GM21515 (cell line): ENCODE data around the gene TP63.

Experiments
- ATAC-seq: cut with Tn5 transposase; IDR thresholded peaks from one replicate; pipeline ENCODE4 v1.9.1; 2021; ENCODE audit not compliant: unreplicated experiment

Gene TP63

GRCh38 chr3:189680723-189681122 lies 49.5 kb downstream of the TP63 start:
- no peak for ATAC-seq

GRCh38 chr3:189683546-189684255 lies 52.5 kb downstream of the TP63 start:
- no peak for ATAC-seq

DNA sequence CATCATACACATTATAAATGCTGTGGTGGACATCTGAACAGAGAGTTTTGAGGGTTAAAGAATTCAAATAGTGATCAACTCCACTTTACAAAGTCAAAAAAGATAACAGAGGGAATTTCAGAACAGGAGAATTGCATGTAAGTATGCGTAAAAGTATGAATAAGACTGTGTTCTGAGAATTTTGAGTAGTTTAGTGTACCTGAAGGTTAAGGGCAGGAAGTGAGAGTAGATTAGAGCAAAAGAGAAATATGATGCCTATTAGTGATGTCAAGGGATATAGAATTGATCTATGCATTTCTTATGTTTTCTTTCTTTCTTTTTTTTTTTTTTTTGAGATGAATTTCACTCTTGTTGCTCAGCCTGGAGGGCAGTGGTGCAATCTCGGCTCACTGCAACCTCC lies 53.1 kb downstream of the TP63 start:
- no peak for ATAC-seq

DNA sequence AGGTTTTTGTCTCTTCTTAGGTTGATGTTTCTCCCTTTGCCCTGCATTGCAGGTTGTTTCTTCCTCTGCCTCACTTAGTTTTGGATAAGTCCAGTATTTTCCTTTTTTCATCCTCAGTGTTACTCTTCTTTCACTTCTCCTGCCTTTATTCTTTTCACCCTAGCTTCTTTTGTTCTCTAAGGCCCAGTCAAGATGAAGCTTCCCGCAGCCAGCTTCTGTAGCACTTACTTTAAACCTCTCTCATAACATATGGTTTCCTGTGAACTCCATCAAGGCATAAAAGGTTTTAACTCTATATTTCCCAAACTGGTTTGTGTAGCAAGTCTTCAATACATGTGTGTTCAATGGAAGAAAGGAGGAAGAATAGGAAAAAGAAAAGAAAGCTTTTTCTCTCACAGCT lies 54.1 kb downstream of the TP63 start:
- no peak for ATAC-seq

DNA sequence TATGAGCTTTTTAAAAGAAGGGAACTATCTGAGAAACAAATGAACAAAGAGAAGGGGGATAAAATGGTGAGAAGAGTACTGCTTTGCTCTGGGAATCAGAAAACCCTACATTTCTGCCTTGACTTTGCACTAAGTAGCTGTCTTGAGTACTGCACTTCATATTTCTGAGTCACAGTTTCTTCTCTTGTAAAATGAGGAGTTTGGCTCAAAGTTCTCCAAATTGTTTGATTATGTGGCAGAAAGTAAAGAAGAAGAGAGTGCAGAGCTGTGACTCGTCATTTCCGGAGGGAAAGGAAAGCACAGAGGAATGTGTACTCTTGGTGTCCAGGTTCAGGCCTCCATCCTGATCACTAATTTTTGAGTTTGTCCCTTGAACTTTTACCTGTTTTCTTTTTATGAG lies 54.7 kb downstream of the TP63 start:
- no peak for ATAC-seq

DNA sequence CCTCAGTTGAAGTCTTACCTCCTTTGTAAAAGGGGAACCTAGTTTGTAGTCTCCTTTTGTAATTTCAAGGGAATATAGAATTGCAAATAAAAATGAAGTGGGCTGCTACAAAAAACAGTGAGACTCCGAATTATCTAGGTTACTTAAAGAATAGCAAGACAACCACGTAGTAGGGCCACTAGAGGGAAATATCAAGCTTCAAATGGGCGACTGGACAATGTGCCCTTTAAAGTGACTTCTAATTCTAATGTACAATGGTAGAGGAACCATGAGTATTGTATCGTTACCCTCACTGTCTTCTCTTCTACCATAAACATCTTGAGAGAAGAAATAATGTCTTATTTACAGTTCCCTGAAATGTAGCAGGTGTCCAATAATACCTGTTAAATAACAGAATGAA lies 56.3 kb downstream of the TP63 start:
- ATAC-seq, result no peak

GRCh38 chr3:189688262-189688661 lies 57.1 kb downstream of the TP63 start:
- no peak for ATAC-seq

GRCh38 chr3:189689625-189690024 lies 58.4 kb downstream of the TP63 start:
- no peak for ATAC-seq

- no peak for ATAC-seq
These were observed 59.0 kb downstream of the TP63 start for GRCh38 chr3:189690237-189690636.

DNA sequence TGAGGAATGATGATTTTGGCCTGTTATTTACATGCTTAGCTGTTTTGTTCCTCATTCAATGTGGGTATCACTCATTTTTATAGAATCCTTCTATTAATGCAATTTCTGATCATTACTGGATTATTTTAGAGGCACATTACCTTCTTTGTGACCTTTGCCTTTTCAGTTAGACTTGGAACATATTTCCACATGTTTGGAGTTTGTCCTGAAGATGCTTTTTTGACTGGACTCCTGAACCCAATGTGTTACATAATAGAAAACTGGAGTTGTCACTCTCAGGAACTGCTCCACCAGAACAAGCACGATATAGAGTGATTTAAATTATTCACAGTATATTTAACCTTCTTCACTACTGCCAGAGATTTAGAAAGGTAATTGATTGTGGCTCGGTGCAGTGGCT lies 59.5 kb downstream of the TP63 start:
- no peak for ATAC-seq

GRCh38 chr3:189695400-189695799 lies 64.2 kb downstream of the TP63 start:
- no peak for ATAC-seq

GRCh38 chr3:189698811-189699210 lies 67.6 kb downstream of the TP63 start:
- no peak for ATAC-seq

DNA sequence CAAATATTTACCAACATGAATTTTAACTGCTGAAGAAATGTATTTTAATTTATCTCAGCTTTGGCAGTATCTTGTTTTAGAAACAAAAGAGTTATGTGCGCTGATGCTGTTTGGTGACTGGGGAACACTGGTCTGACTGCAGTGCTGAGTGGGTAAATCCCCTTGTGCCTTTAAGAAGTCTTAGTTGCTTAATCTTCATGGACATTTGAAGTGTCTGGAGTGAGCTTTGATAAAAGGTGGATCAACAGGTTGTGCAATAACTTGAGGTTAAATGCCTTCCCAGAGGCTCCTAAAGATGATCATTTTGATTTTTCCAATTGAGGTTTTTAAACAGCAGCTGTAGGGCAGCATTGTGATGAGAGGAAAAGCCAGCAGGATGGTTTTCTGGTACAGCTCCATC lies 68.7 kb downstream of the TP63 start:
- no peak for ATAC-seq

- no peak for ATAC-seq
These were observed 71.0 kb downstream of the TP63 start for GRCh38 chr3:189702066-189702646.

- ATAC-seq, result no peak
These were observed 72.7 kb downstream of the TP63 start for GRCh38 chr3:189703865-189704264.

- no peak for ATAC-seq
These were observed 77.2 kb downstream of the TP63 start for GRCh38 chr3:189708375-189708774.

GRCh38 chr3:189710620-189711402 lies 79.6 kb downstream of the TP63 start:
- no peak for ATAC-seq

GRCh38 chr3:189712906-189713483 lies 81.8 kb downstream of the TP63 start:
- ATAC-seq, result no peak

- ATAC-seq, result peak; percentile 69
These were observed 84.1 kb downstream of the TP63 start for GRCh38 chr3:189714991-189715961.

DNA sequence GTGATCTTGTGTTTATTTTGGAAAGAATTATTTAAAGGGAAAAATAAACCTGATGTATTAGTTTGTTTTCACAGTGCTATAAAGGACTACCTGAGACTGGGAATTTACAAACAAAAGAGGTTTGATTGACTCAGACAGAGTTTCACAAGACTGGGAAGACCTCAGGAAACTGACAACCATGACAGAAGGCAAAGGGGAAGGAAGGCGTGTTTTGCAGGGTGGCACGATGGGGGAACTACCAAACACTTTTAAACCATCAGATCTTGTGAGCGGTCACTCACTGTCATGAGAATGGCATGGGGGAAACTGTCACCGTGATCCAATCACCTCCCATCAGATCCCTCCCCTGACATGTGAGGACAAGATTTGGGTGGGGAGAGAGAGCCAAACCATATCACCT lies 87.0 kb downstream of the TP63 start:
- no peak for ATAC-seq
